HG02970 (cell line): ENCODE measurements around the gene KCNE5.
"Not testable (repeated sequence)": the region's sequence is repeated elsewhere in the genome, so short reads cannot be mapped to it uniquely, and the experiment has no call there.

ENCODE experiments used
- ATAC-seq: cut with Tn5 transposase; IDR thresholded peaks from one replicate; pipeline ENCODE4 v1.9.1; 2021; ENCODE audit warnings: mild to moderate bottlenecking, moderate library complexity, moderate number of reproducible peaks; ENCODE audit not compliant: unreplicated experiment, low FRiP score

KCNE5 gene

GRCh38 chrX:109619771-109620170, 5.2 kb downstream of the KCNE5 start:
- no peak for ATAC-seq

- ATAC-seq = no peak
Observed at GRCh38 chrX:109614951-109615350, 10.0 kb downstream of the KCNE5 start.

GRCh38 chrX:109601486-109601885, 23.5 kb downstream of the KCNE5 start:
- no peak for ATAC-seq

- ATAC-seq = no peak
Observed at GRCh38 chrX:109600237-109600651, 24.7 kb downstream of the KCNE5 start.

- no peak for ATAC-seq
Observed at GRCh38 chrX:109596015-109596414, 29.0 kb downstream of the KCNE5 start.

- no peak for ATAC-seq
Observed at GRCh38 chrX:109590176-109590575, 34.8 kb downstream of the KCNE5 start.

- no peak for ATAC-seq
Observed at GRCh38 chrX:109585488-109585887, 39.5 kb downstream of the KCNE5 start.

GRCh38 chrX:109578916-109579315, 46.1 kb downstream of the KCNE5 start:
- no peak for ATAC-seq

- ATAC-seq = no peak
Observed at GRCh38 chrX:109577055-109577454, 47.9 kb downstream of the KCNE5 start.

GRCh38 chrX:109576083-109576482, 48.9 kb downstream of the KCNE5 start:
- not testable (repeated sequence) for ATAC-seq
